Left ventricle myocardium inferior (tissue), 1 donor: ENCODE results near the gene EDN1. TPM values are rescaled to one million over a fixed set of nuclear protein-coding genes. Genes with fewer than 3 reads are reported as not detected.

ENCODE experiments used
- DNase-seq: peaks from one replicate; pipeline ENCODE4 v3.0.0-alpha.2; 2020
- H3K27ac ChIP-seq: fragments of 200-600 bp; replicated peaks from 2 replicates; pipeline ENCODE4 v1.8.0; 2021
- H3K27me3 ChIP-seq: fragments of 200-600 bp; 2 replicates; pipeline ENCODE4 v1.8.0; 2021; ENCODE audit warnings: low read depth
- H3K36me3 ChIP-seq: fragments of 200-600 bp; 2 replicates; pipeline ENCODE4 v1.8.0; 2021
- H3K4me1 ChIP-seq: fragments of 200-600 bp; 2 replicates; pipeline ENCODE4 v1.8.0; 2021
- H3K4me3 ChIP-seq: fragments of 200-600 bp; 2 replicates; pipeline ENCODE4 v1.8.0; 2021; ENCODE audit warnings: mild to moderate bottlenecking, moderate library complexity
- H3K9me3 ChIP-seq: fragments of 200-600 bp; replicated peaks from 2 replicates; pipeline ENCODE4 v1.8.0; 2021
- CTCF ChIP-seq: fragments of 200-600 bp; IDR thresholded peaks from 2 replicates; pipeline ENCODE4 v1.8.0; 2021; ENCODE audit warnings: antibody characterized with exemption, mild to moderate bottlenecking, borderline replicate concordance
- intact Hi-C: fragments of 100-400 bp; cut with micrococcal nuclease; formaldehyde crosslinking; loops from one replicate; pipeline ENCODE4 v1.11.0; 2022
- total RNA-seq: library from RNA; stranded (reverse); fragmentation: NEBNext Ultra II Directional; extraction: Animal tissue kit (Norgen Biotek cat#: 25700); gene quantifications from one replicate; pipeline ENCODE4 v1.2.1, GENCODE V29; 2021
- donor health status: DM: no; HTN: yes; CAD: no; lungs with severe emphysema.

Gene EDN1
- total RNA-seq, 1 donor from 2014 or later, result 5.9 TPM

- TF ChIP-seq CTCF, result no peak
- H3K4me3 ChIP-seq, result no peak overlapping the region
- H3K36me3 ChIP-seq, result no peaks in the 10 kb centered on the region
- no peak overlapping the region for H3K27ac ChIP-seq
- no peak for DNase-seq
- intact Hi-C loops, result no loop called here
- no peaks in the 10 kb centered on the region for H3K4me1 ChIP-seq
- H3K27me3 ChIP-seq, result peaks cover 19% of the 10 kb centered on the region
- H3K9me3 ChIP-seq, result no peaks in the 10 kb centered on the region
Observed at GRCh38 chr6:12343440-12344162, 53.4 kb downstream of the EDN1 start.

- no peak for TF ChIP-seq CTCF
- H3K9me3 ChIP-seq, result no peaks in the 10 kb centered on the region
- peaks cover 19% of the 10 kb centered on the region for H3K27me3 ChIP-seq
- no peaks in the 10 kb centered on the region for H3K4me1 ChIP-seq
- no peaks in the 10 kb centered on the region for H3K36me3 ChIP-seq
- intact Hi-C loops, result no loop called here
- H3K27ac ChIP-seq, result no peak overlapping the region
- H3K4me3 ChIP-seq, result no peak overlapping the region
- DNase-seq, result no peak
Observed at GRCh38 chr6:12344296-12344695, 54.1 kb downstream of the EDN1 start.

- no peak overlapping the region for H3K27ac ChIP-seq
- intact Hi-C loops, result no loop called here
- DNase-seq, result no peak
- H3K36me3 ChIP-seq, result no peaks in the 10 kb centered on the region
- H3K9me3 ChIP-seq, result no peaks in the 10 kb centered on the region
- TF ChIP-seq CTCF, result no peak
- no peaks in the 10 kb centered on the region for H3K4me1 ChIP-seq
- no peak overlapping the region for H3K4me3 ChIP-seq
- peaks cover 19% of the 10 kb centered on the region for H3K27me3 ChIP-seq
Observed at GRCh38 chr6:12344961-12345693, 55.0 kb downstream of the EDN1 start.

GRCh38 chr6:12345694-12346058, 55.5 kb downstream of the EDN1 start:
- DNase-seq, result no peak

More at GRCh38 chr6:12345694-12346058, 55.5 kb downstream of the EDN1 start:
- no peaks in the 10 kb centered on the region for H3K4me1 ChIP-seq
- intact Hi-C loops, result no loop called here
- TF ChIP-seq CTCF, result no peak
- H3K9me3 ChIP-seq, result no peaks in the 10 kb centered on the region
- H3K27ac ChIP-seq, result no peak overlapping the region
- H3K36me3 ChIP-seq, result no peaks in the 10 kb centered on the region
- peaks cover 19% of the 10 kb centered on the region for H3K27me3 ChIP-seq
- H3K4me3 ChIP-seq, result no peak overlapping the region
